ENCODE measurements around the gene GRIK2.

Gene GRIK2

DNA sequence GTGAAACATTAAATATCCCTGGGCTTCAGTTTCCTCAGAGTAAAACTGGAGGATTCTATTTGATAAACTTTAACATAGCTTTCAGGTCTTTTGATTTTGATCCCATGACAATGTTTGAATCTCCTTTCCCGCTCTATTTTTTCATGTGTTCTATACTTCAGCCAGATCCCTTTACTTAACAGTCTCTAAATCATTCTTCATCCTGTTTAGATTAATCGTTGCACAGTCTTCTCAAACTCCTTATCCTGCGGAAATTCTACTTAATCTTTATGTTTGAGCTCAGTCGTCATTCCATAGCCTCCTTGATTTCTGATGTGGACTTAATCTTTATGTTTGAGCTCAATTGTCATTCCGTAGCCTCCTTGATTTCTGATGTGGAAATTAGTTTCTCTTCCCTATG lies 57.4 kb downstream of the GRIK2 start:
- H3K36me3 ChIP-seq (replicated peaks): no peaks in the 10 kb centered on the region
- no peak for DNase-seq
- H3K27ac ChIP-seq: no peak overlapping the region
- no peak overlapping the region for H3K4me3 ChIP-seq (ENCODE audit: low read depth, low read length)
- in situ Hi-C loops (cut with HindIII; ENCODE audit: low pct_ligation_motif_present, low sequenced_read_pairs): no loop called here
- TF ChIP-seq, protein P1, sequence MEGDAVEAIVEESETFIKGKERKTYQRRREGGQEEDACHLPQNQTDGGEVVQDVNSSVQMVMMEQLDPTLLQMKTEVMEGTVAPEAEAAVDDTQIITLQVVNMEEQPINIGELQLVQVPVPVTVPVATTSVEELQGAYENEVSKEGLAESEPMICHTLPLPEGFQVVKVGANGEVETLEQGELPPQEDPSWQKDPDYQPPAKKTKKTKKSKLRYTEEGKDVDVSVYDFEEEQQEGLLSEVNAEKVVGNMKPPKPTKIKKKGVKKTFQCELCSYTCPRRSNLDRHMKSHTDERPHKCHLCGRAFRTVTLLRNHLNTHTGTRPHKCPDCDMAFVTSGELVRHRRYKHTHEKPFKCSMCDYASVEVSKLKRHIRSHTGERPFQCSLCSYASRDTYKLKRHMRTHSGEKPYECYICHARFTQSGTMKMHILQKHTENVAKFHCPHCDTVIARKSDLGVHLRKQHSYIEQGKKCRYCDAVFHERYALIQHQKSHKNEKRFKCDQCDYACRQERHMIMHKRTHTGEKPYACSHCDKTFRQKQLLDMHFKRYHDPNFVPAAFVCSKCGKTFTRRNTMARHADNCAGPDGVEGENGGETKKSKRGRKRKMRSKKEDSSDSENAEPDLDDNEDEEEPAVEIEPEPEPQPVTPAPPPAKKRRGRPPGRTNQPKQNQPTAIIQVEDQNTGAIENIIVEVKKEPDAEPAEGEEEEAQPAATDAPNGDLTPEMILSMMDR (IDR thresholded peaks at IDR 0.05; ENCODE audit: low read depth, low read length, missing control alignments): no peak
- H3K27me3 ChIP-seq (replicated peaks): no peaks in the 10 kb centered on the region

DNA sequence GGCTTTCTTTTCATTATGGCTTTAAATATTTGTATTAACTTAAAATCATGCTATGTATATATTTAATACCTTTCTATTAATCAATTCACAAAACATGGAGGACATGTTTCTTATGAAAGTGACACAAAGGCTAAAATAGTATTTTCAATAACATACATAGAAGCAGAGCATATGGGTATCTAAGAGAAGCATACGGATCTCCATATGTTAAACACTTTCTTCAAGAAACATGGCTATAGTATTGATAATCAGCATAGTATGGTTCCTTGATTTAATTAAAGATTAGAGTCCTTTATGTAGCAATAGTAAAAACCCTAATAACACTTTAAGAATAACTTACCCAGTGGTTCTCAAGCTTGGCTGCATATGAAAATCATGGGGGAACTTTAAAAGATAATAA lies 58.5 kb downstream of the GRIK2 start:
- in situ Hi-C loops (cut with HindIII; ENCODE audit: low pct_ligation_motif_present, low sequenced_read_pairs): no loop called here
- H3K36me3 ChIP-seq (replicated peaks): no peaks in the 10 kb centered on the region

DNA sequence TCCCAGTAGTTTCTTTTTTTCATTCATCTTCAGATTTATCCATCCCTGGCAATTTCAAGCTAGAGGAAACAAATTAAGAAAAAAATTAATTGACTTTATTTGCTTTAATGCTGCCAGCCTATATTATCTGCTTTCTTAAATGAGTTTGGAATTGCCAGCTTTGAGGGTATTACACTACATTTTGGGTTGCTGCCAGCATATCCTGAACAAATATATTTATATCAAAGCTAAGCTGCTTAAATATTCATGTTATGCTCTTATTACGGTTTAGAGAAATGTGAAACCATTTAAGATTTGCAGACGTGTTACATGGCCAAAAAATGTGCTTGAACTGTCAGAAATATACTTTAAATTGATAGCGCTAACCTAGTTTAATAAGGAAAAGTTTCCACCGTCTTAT lies 59.7 kb downstream of the GRIK2 start:
- H3K36me3 ChIP-seq (replicated peaks): no peaks in the 10 kb centered on the region
- H3K4me3 ChIP-seq (ENCODE audit: low read depth, low read length): no peak overlapping the region
- TF ChIP-seq, protein P1 (IDR thresholded peaks at IDR 0.05; ENCODE audit: low read depth, low read length, missing control alignments): no peak
- no peak for DNase-seq
- in situ Hi-C loops (cut with HindIII; ENCODE audit: low pct_ligation_motif_present, low sequenced_read_pairs): no loop called here
- H3K27ac ChIP-seq: no peak overlapping the region
- H3K27me3 ChIP-seq (replicated peaks): no peaks in the 10 kb centered on the region

More for the DNA sequence above, 58.5 kb downstream of the GRIK2 start:
- H3K27ac ChIP-seq: no peak overlapping the region
- no peaks in the 10 kb centered on the region for H3K27me3 ChIP-seq (replicated peaks)
- no peak for DNase-seq
- TF ChIP-seq, protein P1 (IDR thresholded peaks at IDR 0.05; ENCODE audit: low read depth, low read length, missing control alignments): no peak
- H3K4me3 ChIP-seq (ENCODE audit: low read depth, low read length): no peak overlapping the region

DNA sequence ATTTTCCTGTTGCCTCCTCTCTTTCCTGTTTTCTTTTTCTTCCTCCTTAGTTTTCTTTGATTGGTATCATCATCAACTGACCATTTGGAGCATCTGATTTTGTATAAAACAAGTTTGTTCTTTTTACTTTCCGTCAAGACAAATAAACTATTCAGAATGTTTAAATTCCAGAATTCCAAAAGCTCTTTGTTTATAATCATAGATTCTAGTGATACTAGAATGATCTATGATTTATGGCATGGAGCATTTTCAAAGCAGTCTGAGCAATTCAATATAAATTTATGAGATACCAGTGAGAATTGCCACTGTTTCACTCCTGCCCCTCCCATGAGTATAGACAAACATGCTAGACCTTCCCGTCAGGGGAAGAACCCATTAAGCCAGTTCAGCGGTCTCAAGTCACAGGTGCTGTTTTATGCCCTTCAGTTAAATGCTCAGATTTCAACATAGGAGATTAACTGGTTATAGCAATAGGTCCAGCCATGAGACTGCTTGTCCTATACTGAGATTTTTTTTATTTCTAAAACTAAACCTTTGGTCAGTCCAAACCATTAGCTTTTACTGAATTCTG lies 60.7 kb downstream of the GRIK2 start:
- no peaks in the 10 kb centered on the region for H3K36me3 ChIP-seq (replicated peaks)
- H3K27me3 ChIP-seq (replicated peaks): no peaks in the 10 kb centered on the region
- no peak for DNase-seq
- TF ChIP-seq, protein P1 (IDR thresholded peaks at IDR 0.05; ENCODE audit: low read depth, low read length, missing control alignments): no peak
- in situ Hi-C loops (cut with HindIII; ENCODE audit: low pct_ligation_motif_present, low sequenced_read_pairs): no loop called here
- no peak overlapping the region for H3K4me3 ChIP-seq (ENCODE audit: low read depth, low read length)
- no peak overlapping the region for H3K27ac ChIP-seq

DNA sequence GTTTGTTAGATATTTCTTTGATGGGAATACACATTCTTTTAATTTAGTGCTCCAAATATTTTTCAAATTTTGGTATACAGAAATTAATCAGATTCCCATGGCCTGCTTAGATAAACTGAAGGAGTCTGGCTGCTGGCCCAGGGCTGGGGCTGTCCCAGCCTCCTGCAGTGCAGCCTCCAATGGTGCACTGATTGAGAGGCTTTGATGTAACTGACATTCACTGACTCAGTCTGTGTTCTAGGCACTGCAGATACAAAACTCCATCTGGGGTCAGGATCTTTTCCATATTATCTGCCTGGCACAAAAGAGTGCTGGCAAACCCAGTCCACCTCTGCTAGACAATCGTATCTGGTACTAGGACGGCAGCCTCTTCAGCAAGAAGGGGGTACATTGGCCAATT lies 64.8 kb downstream of the GRIK2 start:
- Histone ChIP-seq H3K36me3 (replicated peaks) (no peaks in the 10 kb centered on the region), H3K4me3 (ENCODE audit: low read depth, low read length) (no peak overlapping the region), H3K27ac (peak overlapping the region; percentile 42), H3K27me3 (replicated peaks) (no peaks in the 10 kb centered on the region)
- in situ Hi-C loops (cut with HindIII; ENCODE audit: low pct_ligation_motif_present, low sequenced_read_pairs): no loop called here
- TF ChIP-seq, protein P1 (IDR thresholded peaks at IDR 0.05; ENCODE audit: low read depth, low read length, missing control alignments): no peak
- DNase-seq: peak; percentile 73

DNA sequence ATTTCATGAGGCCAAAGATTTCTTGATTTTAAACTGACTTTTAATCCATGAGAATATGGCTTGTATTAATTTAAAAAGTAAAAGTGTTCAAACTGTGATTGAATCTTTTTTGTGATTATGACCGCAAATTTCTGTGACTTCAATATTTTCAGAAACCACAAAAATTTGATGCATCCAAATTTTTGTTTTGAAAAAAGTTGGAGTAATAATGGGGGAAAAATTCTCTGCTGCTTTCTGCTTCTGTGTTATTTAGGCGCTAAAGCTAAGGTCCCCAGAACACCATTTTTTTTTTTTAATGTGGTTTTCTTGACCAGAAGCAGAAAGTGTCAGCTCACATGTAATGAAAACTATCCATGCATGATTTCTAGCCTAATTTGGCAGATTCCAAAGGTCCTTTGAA lies 65.3 kb downstream of the GRIK2 start:
- peak overlapping the region; percentile 42 for H3K27ac ChIP-seq
- no peaks in the 10 kb centered on the region for H3K27me3 ChIP-seq (replicated peaks)
- no peaks in the 10 kb centered on the region for H3K36me3 ChIP-seq (replicated peaks)
- TF ChIP-seq, protein P1 (IDR thresholded peaks at IDR 0.05; ENCODE audit: low read depth, low read length, missing control alignments): no peak
- in situ Hi-C loops (cut with HindIII; ENCODE audit: low pct_ligation_motif_present, low sequenced_read_pairs): no loop called here
- H3K4me3 ChIP-seq (ENCODE audit: low read depth, low read length): no peak overlapping the region
- DNase-seq: no peak

Data from brain microvascular endothelial cell (primary cell).